ENCODE measurements around the gene FAT1. TPM values are rescaled to one million over a fixed set of nuclear protein-coding genes. Genes with fewer than 3 reads are reported as not detected.
"Not testable (repeated sequence)": the region's sequence is repeated elsewhere in the genome, so short reads cannot be mapped to it uniquely, and the experiment has no call there.

FAT1 gene
- total and polyA plus RNA-seq, 8 donors: 8.2 to 272 (median 60.4) TPM

GRCh38 chr4:186760576-186760975, 36.9 kb upstream of the FAT1 start:
- H3K27ac ChIP-seq: no peak overlapping the region
- intact Hi-C loops (cut with DNase I; ENCODE audit: low total_unique reads): no loop called here
- no peaks in the 10 kb centered on the region for H3K36me3 ChIP-seq
- TF ChIP-seq POLR2A (IDR thresholded peaks at IDR 0.05) (no peak), CTCF (IDR thresholded peaks at IDR 0.05) (no peak), EP300 (IDR thresholded peaks at IDR 0.05) (no peak), POLR2AphosphoS5 (IDR thresholded peaks at IDR 0.05) (no peak)
- no peaks in the 10 kb centered on the region for H3K9me3 ChIP-seq
- H3K4me1 ChIP-seq: peaks cover 0 to 5% (median 0%) of the 10 kb centered on the region in 4 donors
- WGBS, 5 donors: 77 to 87% (median 86%) methylated on average over 6 of the region's 6 CpGs
- H3K4me3 ChIP-seq: no peak overlapping the region
- no peaks in the 10 kb centered on the region for H3K27me3 ChIP-seq
- DNase-seq: no peak

GRCh38 chr4:186759990-186760389, 36.3 kb upstream of the FAT1 start:
- no peaks in the 10 kb centered on the region for H3K36me3 ChIP-seq
- WGBS, 5 donors: 89 to 95% (median 93%) methylated on average over 10 of the region's 10 CpGs
- TF ChIP-seq POLR2AphosphoS5 (IDR thresholded peaks at IDR 0.05) (no peak), EP300 (IDR thresholded peaks at IDR 0.05) (no peak), CTCF (IDR thresholded peaks at IDR 0.05) (no peak), POLR2A (IDR thresholded peaks at IDR 0.05) (no peak)
- H3K27me3 ChIP-seq: no peaks in the 10 kb centered on the region
- H3K4me1 ChIP-seq: no peaks in the 10 kb centered on the region
- intact Hi-C loops (cut with DNase I; ENCODE audit: low total_unique reads): no loop called here
- DNase-seq: no peak
- H3K9me3 ChIP-seq: no peaks in the 10 kb centered on the region
- H3K4me3 ChIP-seq: no peak overlapping the region
- no peak overlapping the region for H3K27ac ChIP-seq

- Histone ChIP-seq H3K36me3 (no peaks in the 10 kb centered on the region), H3K4me3 (no peak overlapping the region), H3K27ac (no peak overlapping the region), H3K27me3 (no peaks in the 10 kb centered on the region), H3K4me1 (no peaks in the 10 kb centered on the region), H3K9me3 (no peaks in the 10 kb centered on the region)
- intact Hi-C loops (cut with DNase I; ENCODE audit: low total_unique reads): no loop called here
- 94 to 96% (median 96%) methylated on average over 35 of the region's 35 CpGs for WGBS, 5 donors
- TF ChIP-seq POLR2A (IDR thresholded peaks at IDR 0.05): no peak
- no peak for DNase-seq
Measured at GRCh38 chr4:186758929-186759682, 35.5 kb upstream of the FAT1 start.

GRCh38 chr4:186757696-186758355, 34.2 kb upstream of the FAT1 start:
- Histone ChIP-seq H3K36me3 (no peaks in the 10 kb centered on the region), H3K27ac (no peak overlapping the region), H3K9me3 (no peaks in the 10 kb centered on the region), H3K4me3 (no peak overlapping the region), H3K27me3 (no peaks in the 10 kb centered on the region), H3K4me1 (no peaks in the 10 kb centered on the region)
- WGBS, 5 donors: 74 to 90% (median 84%) methylated on average over 12 to 13 of the region's 13 CpGs
- intact Hi-C loops (cut with DNase I; ENCODE audit: low total_unique reads): no loop called here
- TF ChIP-seq POLR2A (IDR thresholded peaks at IDR 0.05) (no peak), POLR2AphosphoS5 (IDR thresholded peaks at IDR 0.05) (no peak), CTCF (IDR thresholded peaks at IDR 0.05) (no peak), EP300 (IDR thresholded peaks at IDR 0.05) (no peak)
- no peak for DNase-seq

GRCh38 chr4:186756550-186756949, 32.9 kb upstream of the FAT1 start:
- intact Hi-C loops (cut with DNase I; ENCODE audit: low total_unique reads); H3K9me3 ChIP-seq; H3K4me3 ChIP-seq; H3K27ac ChIP-seq; H3K27me3 ChIP-seq; H3K36me3 ChIP-seq; DNase-seq; H3K4me1 ChIP-seq: not testable (repeated sequence)
- 94 to 98% (median 94%) methylated on average over 5 of the region's 5 CpGs for WGBS, 5 donors
